Measurements from ENCODE around the gene GRM2. TPM values are rescaled to one million over a fixed set of nuclear protein-coding genes. Genes with fewer than 3 reads are reported as not detected.

Gene GRM2
- total and polyA plus RNA-seq, 9 donors, result 0.31 to 0.78 (median 0.53) TPM

- H3K4me3 ChIP-seq (ENCODE audit: low read length), result no peak overlapping the region
- peaks cover 7% of the 10 kb centered on the region for H3K4me1 ChIP-seq (ENCODE audit: control insufficient read depth, insufficient read depth, low read length)
- no peak overlapping the region for H3K27ac ChIP-seq (ENCODE audit: low read length)
- no peaks in the 10 kb centered on the region for H3K9me3 ChIP-seq (replicated peaks; ENCODE audit: control insufficient read depth, low read depth, low read length)
- no CpG with 5 or more reads among the region's 1 CpG for WGBS (ENCODE audit: insufficient coverage)
- no peaks in the 10 kb centered on the region for H3K36me3 ChIP-seq (ENCODE audit: control insufficient read depth, insufficient read depth, low read length)
- H3K27me3 ChIP-seq (ENCODE audit: control insufficient read depth, insufficient read depth, low read length), result peaks cover 18% of the 10 kb centered on the region
- no peak for DNase-seq
These were observed 5.2 kb downstream of the GRM2 start for GRCh38 chr3:51712038-51712420.

- no peak overlapping the region for H3K4me3 ChIP-seq (ENCODE audit: low read length)
- H3K4me1 ChIP-seq (ENCODE audit: control insufficient read depth, insufficient read depth, low read length), result peaks cover 2% of the 10 kb centered on the region
- no peaks in the 10 kb centered on the region for H3K36me3 ChIP-seq (ENCODE audit: control insufficient read depth, insufficient read depth, low read length)
- DNase-seq, result no peak
- H3K9me3 ChIP-seq (replicated peaks; ENCODE audit: control insufficient read depth, low read depth, low read length), result no peaks in the 10 kb centered on the region
- no peak overlapping the region for H3K27ac ChIP-seq (ENCODE audit: low read length)
- WGBS (ENCODE audit: insufficient coverage), result 99% methylated on average over 18 of the region's 20 CpGs
- peaks cover 14% of the 10 kb centered on the region for H3K27me3 ChIP-seq (ENCODE audit: control insufficient read depth, insufficient read depth, low read length)
These were observed 5.7 kb downstream of the GRM2 start for GRCh38 chr3:51712511-51712931.

DNA sequence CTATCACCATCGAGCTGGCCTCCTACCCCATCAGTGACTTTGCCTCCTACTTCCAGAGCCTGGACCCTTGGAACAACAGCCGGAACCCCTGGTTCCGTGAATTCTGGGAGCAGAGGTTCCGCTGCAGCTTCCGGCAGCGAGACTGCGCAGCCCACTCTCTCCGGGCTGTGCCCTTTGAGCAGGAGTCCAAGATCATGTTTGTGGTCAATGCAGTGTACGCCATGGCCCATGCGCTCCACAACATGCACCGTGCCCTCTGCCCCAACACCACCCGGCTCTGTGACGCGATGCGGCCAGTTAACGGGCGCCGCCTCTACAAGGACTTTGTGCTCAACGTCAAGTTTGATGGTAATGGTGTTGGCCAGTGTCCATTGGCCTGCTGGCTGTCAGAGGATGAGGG, 6.1 kb downstream of the GRM2 start:
- H3K9me3 ChIP-seq (replicated peaks; ENCODE audit: control insufficient read depth, low read depth, low read length), result no peaks in the 10 kb centered on the region
- H3K36me3 ChIP-seq (ENCODE audit: control insufficient read depth, insufficient read depth, low read length), result no peaks in the 10 kb centered on the region
- no peak overlapping the region for H3K27ac ChIP-seq (ENCODE audit: low read length)
- H3K4me1 ChIP-seq (ENCODE audit: control insufficient read depth, insufficient read depth, low read length), result no peaks in the 10 kb centered on the region
- DNase-seq, result no peak
- peaks cover 9% of the 10 kb centered on the region for H3K27me3 ChIP-seq (ENCODE audit: control insufficient read depth, insufficient read depth, low read length)
- WGBS (ENCODE audit: insufficient coverage), result 93% methylated on average over 12 of the region's 19 CpGs
- no peak overlapping the region for H3K4me3 ChIP-seq (ENCODE audit: low read length)

- Histone ChIP-seq H3K9me3 (replicated peaks; ENCODE audit: control insufficient read depth, low read depth, low read length) (no peaks in the 10 kb centered on the region), H3K4me3 (ENCODE audit: low read length) (no peak overlapping the region), H3K36me3 (ENCODE audit: control insufficient read depth, insufficient read depth, low read length) (no peaks in the 10 kb centered on the region), H3K4me1 (ENCODE audit: control insufficient read depth, insufficient read depth, low read length) (no peaks in the 10 kb centered on the region), H3K27me3 (ENCODE audit: control insufficient read depth, insufficient read depth, low read length) (no peaks in the 10 kb centered on the region), H3K27ac (ENCODE audit: low read length) (no peak overlapping the region)
- WGBS (ENCODE audit: insufficient coverage), result 92% methylated on average over 36 of the region's 36 CpGs
- DNase-seq, result no peak
These were observed 8.5 kb downstream of the GRM2 start for GRCh38 chr3:51715231-51715976.

DNA sequence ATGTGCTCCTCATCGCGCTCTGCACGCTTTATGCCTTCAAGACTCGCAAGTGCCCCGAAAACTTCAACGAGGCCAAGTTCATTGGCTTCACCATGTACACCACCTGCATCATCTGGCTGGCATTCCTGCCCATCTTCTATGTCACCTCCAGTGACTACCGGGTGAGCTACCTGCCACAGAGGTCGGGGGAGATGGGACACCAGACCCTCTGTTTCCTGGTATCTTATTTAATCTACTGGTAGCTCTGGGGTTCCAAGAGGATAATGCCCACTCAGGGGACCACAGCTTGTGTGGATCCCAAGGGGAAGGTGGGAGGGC, 9.1 kb downstream of the GRM2 start:
- 94% methylated on average over 3 of the region's 8 CpGs for WGBS (ENCODE audit: insufficient coverage)
- H3K4me3 ChIP-seq (ENCODE audit: low read length), result no peak overlapping the region
- H3K36me3 ChIP-seq (ENCODE audit: control insufficient read depth, insufficient read depth, low read length), result no peaks in the 10 kb centered on the region
- H3K27me3 ChIP-seq (ENCODE audit: control insufficient read depth, insufficient read depth, low read length), result no peaks in the 10 kb centered on the region
- H3K4me1 ChIP-seq (ENCODE audit: control insufficient read depth, insufficient read depth, low read length), result no peaks in the 10 kb centered on the region
- DNase-seq, result no peak
- no peaks in the 10 kb centered on the region for H3K9me3 ChIP-seq (replicated peaks; ENCODE audit: control insufficient read depth, low read depth, low read length)
- H3K27ac ChIP-seq (ENCODE audit: low read length), result no peak overlapping the region

- no peak overlapping the region for H3K4me3 ChIP-seq (ENCODE audit: low read length)
- WGBS (ENCODE audit: insufficient coverage), result 82% methylated on average over 5 of the region's 5 CpGs
- H3K4me1 ChIP-seq (ENCODE audit: control insufficient read depth, insufficient read depth, low read length), result no peaks in the 10 kb centered on the region
- H3K27me3 ChIP-seq (ENCODE audit: control insufficient read depth, insufficient read depth, low read length), result no peaks in the 10 kb centered on the region
- H3K36me3 ChIP-seq (ENCODE audit: control insufficient read depth, insufficient read depth, low read length), result no peaks in the 10 kb centered on the region
- H3K27ac ChIP-seq (ENCODE audit: low read length), result no peak overlapping the region
- DNase-seq, result no peak
- H3K9me3 ChIP-seq (replicated peaks; ENCODE audit: control insufficient read depth, low read depth, low read length), result no peaks in the 10 kb centered on the region
These were observed 9.9 kb downstream of the GRM2 start for GRCh38 chr3:51716805-51717204.

DNA sequence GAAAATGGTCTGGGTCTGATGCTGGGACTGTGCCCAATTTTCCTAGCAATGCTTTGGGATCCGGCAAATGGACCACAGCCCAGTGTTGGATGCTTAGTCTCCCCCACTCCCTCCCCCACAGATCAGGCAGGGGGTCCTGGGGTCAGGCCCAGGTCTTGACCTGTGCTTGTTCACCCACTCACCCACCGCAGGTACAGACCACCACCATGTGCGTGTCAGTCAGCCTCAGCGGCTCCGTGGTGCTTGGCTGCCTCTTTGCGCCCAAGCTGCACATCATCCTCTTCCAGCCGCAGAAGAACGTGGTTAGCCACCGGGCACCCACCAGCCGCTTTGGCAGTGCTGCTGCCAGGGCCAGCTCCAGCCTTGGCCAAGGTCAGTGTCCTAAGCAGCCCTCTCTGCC, 10.6 kb downstream of the GRM2 start:
- H3K4me3 ChIP-seq (ENCODE audit: low read length), result no peak overlapping the region
- H3K9me3 ChIP-seq (replicated peaks; ENCODE audit: control insufficient read depth, low read depth, low read length), result no peaks in the 10 kb centered on the region
- no peaks in the 10 kb centered on the region for H3K27me3 ChIP-seq (ENCODE audit: control insufficient read depth, insufficient read depth, low read length)
- DNase-seq, result no peak
- 88% methylated on average over 10 of the region's 10 CpGs for WGBS (ENCODE audit: insufficient coverage)
- H3K4me1 ChIP-seq (ENCODE audit: control insufficient read depth, insufficient read depth, low read length), result no peaks in the 10 kb centered on the region
- H3K36me3 ChIP-seq (ENCODE audit: control insufficient read depth, insufficient read depth, low read length), result no peaks in the 10 kb centered on the region
- H3K27ac ChIP-seq (ENCODE audit: low read length), result no peak overlapping the region

DNA sequence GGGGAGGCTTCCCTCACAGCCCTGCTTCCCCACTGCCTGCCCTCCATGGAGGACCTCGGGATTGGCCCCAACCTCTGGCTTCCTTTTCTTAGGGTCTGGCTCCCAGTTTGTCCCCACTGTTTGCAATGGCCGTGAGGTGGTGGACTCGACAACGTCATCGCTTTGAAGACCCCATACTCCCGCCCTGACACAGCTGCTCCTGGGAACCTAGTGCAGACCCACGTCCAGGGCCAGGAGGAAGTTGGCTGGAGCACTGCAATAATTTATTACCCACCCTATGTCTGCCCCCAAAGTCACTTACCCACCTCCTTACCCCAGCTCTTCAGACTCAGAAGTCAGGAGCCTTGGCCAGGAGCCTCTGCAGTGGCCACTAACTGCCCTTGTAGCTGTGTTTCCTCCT, 11.1 kb downstream of the GRM2 start:
- WGBS (ENCODE audit: insufficient coverage), result 65% methylated on average over 7 of the region's 7 CpGs
- no peak for DNase-seq
- H3K4me3 ChIP-seq (ENCODE audit: low read length), result no peak overlapping the region
- H3K4me1 ChIP-seq (ENCODE audit: control insufficient read depth, insufficient read depth, low read length), result no peaks in the 10 kb centered on the region
- H3K27me3 ChIP-seq (ENCODE audit: control insufficient read depth, insufficient read depth, low read length), result no peaks in the 10 kb centered on the region
- no peaks in the 10 kb centered on the region for H3K36me3 ChIP-seq (ENCODE audit: control insufficient read depth, insufficient read depth, low read length)
- H3K27ac ChIP-seq (ENCODE audit: low read length), result no peak overlapping the region
- no peaks in the 10 kb centered on the region for H3K9me3 ChIP-seq (replicated peaks; ENCODE audit: control insufficient read depth, low read depth, low read length)

DNA sequence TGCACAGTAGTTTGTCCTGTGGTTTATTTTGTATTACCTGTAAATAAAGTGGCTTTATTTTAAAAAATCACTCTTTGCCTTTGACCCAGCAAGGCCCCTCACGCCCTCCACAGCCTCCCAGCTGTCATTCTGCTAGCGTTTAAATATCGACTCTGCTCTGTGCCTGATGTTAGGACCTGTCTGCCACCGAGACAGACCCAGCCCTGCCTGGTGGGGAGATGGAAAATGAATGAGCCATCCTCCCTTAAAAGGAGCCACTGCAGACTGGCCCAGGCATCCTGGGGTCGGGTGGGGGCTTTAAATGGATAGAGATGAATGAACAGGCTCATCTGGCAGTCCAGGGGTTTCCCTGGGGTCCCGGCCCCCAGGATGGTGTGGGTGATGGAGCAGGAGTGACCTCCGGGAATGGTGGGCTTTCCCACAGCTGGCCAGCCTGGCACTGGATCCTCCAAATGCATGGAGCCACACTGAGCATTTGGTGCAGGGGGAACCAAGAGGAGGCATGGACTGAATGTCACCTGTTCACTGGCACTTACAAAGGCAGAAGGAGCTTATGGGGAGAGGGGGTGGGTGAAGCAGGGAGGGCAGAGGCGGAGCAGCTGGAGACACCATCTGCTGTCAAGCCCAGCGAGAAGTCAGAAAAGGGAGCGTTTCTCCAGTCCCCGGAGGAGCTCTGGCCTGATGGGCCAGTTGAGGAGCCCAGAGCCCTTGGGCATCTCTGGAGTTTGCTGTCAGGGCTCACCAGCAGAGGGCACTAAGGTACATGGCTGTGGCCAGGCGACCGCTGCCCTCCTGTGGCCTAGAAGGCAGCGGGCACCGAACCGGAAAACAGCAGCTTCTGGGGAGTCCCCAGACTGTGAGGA, 11.9 kb downstream of the GRM2 start:
- no peak overlapping the region for H3K4me3 ChIP-seq (ENCODE audit: low read length)
- no peaks in the 10 kb centered on the region for H3K27me3 ChIP-seq (ENCODE audit: control insufficient read depth, insufficient read depth, low read length)
- no peaks in the 10 kb centered on the region for H3K36me3 ChIP-seq (ENCODE audit: control insufficient read depth, insufficient read depth, low read length)
- H3K9me3 ChIP-seq (replicated peaks; ENCODE audit: control insufficient read depth, low read depth, low read length), result no peaks in the 10 kb centered on the region
- H3K27ac ChIP-seq (ENCODE audit: low read length), result no peak overlapping the region
- peak; percentile 25 for DNase-seq
- H3K4me1 ChIP-seq (ENCODE audit: control insufficient read depth, insufficient read depth, low read length), result no peaks in the 10 kb centered on the region
- WGBS (ENCODE audit: insufficient coverage), result 32% methylated on average over 13 of the region's 16 CpGs

DNA sequence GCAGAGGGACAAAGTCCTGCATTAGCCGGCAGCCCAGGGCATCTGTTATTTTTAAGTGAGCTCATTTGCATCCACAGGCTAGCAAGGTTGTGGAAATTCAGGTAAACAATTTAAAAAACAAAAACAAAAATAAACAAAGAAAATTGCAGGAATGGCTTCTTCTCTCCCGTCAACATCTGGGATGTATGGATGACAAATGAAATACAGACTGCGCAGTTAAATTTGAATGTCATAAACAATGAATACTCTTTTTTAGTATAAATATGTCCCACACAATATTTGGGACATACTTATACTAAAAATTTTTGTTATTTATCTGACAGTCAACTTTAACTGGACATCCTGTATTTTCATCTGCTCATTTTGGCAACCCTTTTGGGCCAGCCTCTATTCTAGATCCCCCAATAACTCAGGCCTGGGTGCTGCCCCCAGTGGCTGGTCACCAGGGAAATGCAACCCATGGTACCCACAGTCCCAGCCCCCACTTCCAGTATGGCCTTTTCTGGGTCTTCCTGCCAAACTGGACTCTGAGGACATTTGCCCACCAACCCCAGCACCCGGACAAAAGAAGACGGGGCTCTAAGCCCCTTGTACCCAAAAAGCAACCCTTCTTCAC, 12.7 kb downstream of the GRM2 start:
- no peak overlapping the region for H3K27ac ChIP-seq (ENCODE audit: low read length)
- 100% methylated on average over 2 of the region's 5 CpGs for WGBS (ENCODE audit: insufficient coverage)
- no peaks in the 10 kb centered on the region for H3K4me1 ChIP-seq (ENCODE audit: control insufficient read depth, insufficient read depth, low read length)
- no peaks in the 10 kb centered on the region for H3K36me3 ChIP-seq (ENCODE audit: control insufficient read depth, insufficient read depth, low read length)
- no peaks in the 10 kb centered on the region for H3K9me3 ChIP-seq (replicated peaks; ENCODE audit: control insufficient read depth, low read depth, low read length)
- no peak for DNase-seq
- H3K27me3 ChIP-seq (ENCODE audit: control insufficient read depth, insufficient read depth, low read length), result no peaks in the 10 kb centered on the region
- no peak overlapping the region for H3K4me3 ChIP-seq (ENCODE audit: low read length)

Measured in muscle of leg (tissue), 11 donors.